Peyer's patch (tissue), 4 donors: ENCODE results near the gene SUGCT. TPM values are rescaled to one million over a fixed set of nuclear protein-coding genes. Genes with fewer than 3 reads are reported as not detected.

Experiments
- DNase-seq, 3 donors: peaks; one replicate each; pipeline ENCODE4 v3.0.0-alpha.2; 2017 to 2019
- H3K27ac ChIP-seq, 4 donors: fragments of 200-600 bp; sonication (generic); one replicate each; pipeline ENCODE4 v1.5.1; 2016 to 2019
- H3K27me3 ChIP-seq, 2 donors: fragments of 200-600 bp; sonication (generic); one replicate each; pipeline ENCODE4 v1.5.1; 2019
- H3K36me3 ChIP-seq, 3 donors: fragments of 200-600 bp; sonication (generic); one replicate each; pipeline ENCODE4 v1.5.1; 2016 to 2019
- H3K4me1 ChIP-seq, 4 donors: fragments of 200-600 bp; sonication (generic); one replicate each; pipeline ENCODE4 v1.5.1; 2016 to 2019
- H3K4me3 ChIP-seq, 4 donors: fragments of 200-600 bp; sonication (generic); 1 replicate in 3 of 4; 2 replicates in 1 of 4; pipeline ENCODE4 v1.5.1; 2016 to 2019; ENCODE audit warnings: mild to moderate bottlenecking in 1 of 4
- H3K9me3 ChIP-seq, 4 donors: fragments of 200-600 bp; sonication (generic); one replicate each; pipeline ENCODE4 v1.5.1; 2016 to 2019; ENCODE audit warnings: mild to moderate bottlenecking in 1 of 4
- POLR2A ChIP-seq, 2 donors: fragments of 450-650 bp; IDR thresholded peaks; one replicate each; pipeline ENCODE4 v1.5.1; 2017; ENCODE audit warnings: antibody characterized with exemption in 2 of 2, mild to moderate bottlenecking in 2 of 2, moderate library complexity in 2 of 2
- total RNA-seq, 4 donors: library from RNA; depleted of rRNA; stranded (reverse); fragments of >200 nt; gene quantifications; one replicate each; pipeline ENCODE4 v1.1.0, GENCODE V29; 2016
- TF ChIP-seq, protein P1 (sequence below), 6 experiments: fragments of 450-650 bp in 4 of 6; fragments of 200-600 bp in 2 of 6; sonication (generic) in 1 of 6; IDR thresholded peaks; one replicate each; pipeline ENCODE4 v1.5.1; 2017 to 2019; ENCODE audit warnings: antibody characterized with exemption in 6 of 6, mild to moderate bottlenecking in 3 of 6, moderate library complexity in 1 of 6

The SUGCT gene
- total RNA-seq, 4 donors from 2014 or later = 6.4 to 8.9 (median 8.3) TPM; not detected in 1

DNA sequence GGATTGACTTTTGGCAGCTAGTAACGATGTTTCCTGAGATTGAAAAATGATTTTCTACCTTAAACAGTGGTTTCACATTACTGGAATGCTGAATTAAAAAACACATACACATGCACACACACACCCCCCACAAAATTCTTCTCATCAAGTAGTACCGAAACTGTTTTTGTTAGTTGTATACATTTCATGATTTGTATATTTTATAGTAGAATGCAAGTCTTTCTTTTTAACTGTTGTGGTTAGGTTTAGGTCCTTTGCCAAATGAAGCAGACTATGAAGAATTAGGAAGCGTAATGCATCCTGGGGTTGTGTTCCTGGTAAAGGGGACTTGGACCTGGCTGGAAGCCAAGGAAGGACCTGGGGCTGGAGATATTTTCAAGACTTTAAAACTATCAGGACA lies 505.8 kb downstream of the SUGCT start:
- TF ChIP-seq, protein P1, sequence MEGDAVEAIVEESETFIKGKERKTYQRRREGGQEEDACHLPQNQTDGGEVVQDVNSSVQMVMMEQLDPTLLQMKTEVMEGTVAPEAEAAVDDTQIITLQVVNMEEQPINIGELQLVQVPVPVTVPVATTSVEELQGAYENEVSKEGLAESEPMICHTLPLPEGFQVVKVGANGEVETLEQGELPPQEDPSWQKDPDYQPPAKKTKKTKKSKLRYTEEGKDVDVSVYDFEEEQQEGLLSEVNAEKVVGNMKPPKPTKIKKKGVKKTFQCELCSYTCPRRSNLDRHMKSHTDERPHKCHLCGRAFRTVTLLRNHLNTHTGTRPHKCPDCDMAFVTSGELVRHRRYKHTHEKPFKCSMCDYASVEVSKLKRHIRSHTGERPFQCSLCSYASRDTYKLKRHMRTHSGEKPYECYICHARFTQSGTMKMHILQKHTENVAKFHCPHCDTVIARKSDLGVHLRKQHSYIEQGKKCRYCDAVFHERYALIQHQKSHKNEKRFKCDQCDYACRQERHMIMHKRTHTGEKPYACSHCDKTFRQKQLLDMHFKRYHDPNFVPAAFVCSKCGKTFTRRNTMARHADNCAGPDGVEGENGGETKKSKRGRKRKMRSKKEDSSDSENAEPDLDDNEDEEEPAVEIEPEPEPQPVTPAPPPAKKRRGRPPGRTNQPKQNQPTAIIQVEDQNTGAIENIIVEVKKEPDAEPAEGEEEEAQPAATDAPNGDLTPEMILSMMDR (IDR thresholded peaks at IDR 0.05) = no peak
- TF ChIP-seq POLR2A (IDR thresholded peaks at IDR 0.05) = no peak
- H3K27ac ChIP-seq = no peak overlapping the region
- no peak for DNase-seq
- no peak overlapping the region for H3K4me3 ChIP-seq
- H3K36me3 ChIP-seq = no peaks in the 10 kb centered on the region
- H3K4me1 ChIP-seq = no peaks in the 10 kb centered on the region
- no peaks in the 10 kb centered on the region for H3K27me3 ChIP-seq
- H3K9me3 ChIP-seq = no peaks in the 10 kb centered on the region

DNA sequence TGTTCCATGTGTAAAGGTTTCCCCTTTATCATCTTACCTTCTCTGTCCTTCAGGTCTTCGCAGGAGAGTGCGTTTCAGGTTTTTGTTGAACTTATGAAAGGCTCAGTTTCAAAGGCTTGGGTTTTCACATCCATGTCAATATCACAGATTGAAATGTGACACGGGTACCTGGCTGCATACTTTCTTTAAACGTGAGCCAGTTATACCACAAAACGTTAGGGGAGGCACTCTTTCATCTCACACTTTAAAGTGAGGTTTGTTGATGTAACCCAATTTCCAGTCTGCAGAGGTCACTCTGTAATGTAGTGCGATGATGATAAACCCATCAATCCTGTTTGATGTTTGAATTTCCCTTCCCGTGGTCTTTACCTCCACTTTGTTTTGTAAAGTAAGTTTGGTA lies 506.9 kb downstream of the SUGCT start:
- no peak for DNase-seq
- TF ChIP-seq, protein P1 (IDR thresholded peaks at IDR 0.05) = no peak
- TF ChIP-seq POLR2A (IDR thresholded peaks at IDR 0.05) = no peak
- no peaks in the 10 kb centered on the region for H3K9me3 ChIP-seq
- no peaks in the 10 kb centered on the region for H3K27me3 ChIP-seq
- H3K27ac ChIP-seq = no peak overlapping the region
- H3K4me1 ChIP-seq = no peaks in the 10 kb centered on the region
- H3K4me3 ChIP-seq = no peak overlapping the region
- no peaks in the 10 kb centered on the region for H3K36me3 ChIP-seq

DNA sequence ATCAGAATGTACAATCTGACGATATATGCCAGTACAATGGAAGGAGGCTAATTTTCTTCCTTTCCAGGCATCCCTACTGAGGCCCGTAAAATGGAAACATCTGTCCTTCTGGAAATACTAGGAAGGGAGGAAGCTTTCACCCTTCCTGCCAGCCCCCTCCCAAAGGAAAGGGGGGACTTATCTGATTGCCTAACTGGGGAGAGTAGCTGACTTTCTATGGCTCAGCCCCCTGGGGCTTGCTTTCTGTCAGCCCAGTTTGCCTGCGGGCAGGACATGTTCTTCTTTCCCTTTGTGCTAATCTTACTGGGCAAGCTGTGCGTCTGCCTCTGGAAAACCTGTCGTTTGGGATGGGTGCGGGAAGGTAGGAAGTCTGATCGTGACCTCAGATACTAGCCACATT lies 508.9 kb downstream of the SUGCT start:
- Histone ChIP-seq H3K4me1 (no peaks in the 10 kb centered on the region), H3K4me3 (no peak overlapping the region), H3K36me3 (no peaks in the 10 kb centered on the region), H3K9me3 (no peaks in the 10 kb centered on the region), H3K27ac (no peak overlapping the region), H3K27me3 (no peaks in the 10 kb centered on the region)
- TF ChIP-seq, protein P1 (IDR thresholded peaks at IDR 0.05) = no peak
- no peak for TF ChIP-seq POLR2A (IDR thresholded peaks at IDR 0.05)
- DNase-seq = no peak

DNA sequence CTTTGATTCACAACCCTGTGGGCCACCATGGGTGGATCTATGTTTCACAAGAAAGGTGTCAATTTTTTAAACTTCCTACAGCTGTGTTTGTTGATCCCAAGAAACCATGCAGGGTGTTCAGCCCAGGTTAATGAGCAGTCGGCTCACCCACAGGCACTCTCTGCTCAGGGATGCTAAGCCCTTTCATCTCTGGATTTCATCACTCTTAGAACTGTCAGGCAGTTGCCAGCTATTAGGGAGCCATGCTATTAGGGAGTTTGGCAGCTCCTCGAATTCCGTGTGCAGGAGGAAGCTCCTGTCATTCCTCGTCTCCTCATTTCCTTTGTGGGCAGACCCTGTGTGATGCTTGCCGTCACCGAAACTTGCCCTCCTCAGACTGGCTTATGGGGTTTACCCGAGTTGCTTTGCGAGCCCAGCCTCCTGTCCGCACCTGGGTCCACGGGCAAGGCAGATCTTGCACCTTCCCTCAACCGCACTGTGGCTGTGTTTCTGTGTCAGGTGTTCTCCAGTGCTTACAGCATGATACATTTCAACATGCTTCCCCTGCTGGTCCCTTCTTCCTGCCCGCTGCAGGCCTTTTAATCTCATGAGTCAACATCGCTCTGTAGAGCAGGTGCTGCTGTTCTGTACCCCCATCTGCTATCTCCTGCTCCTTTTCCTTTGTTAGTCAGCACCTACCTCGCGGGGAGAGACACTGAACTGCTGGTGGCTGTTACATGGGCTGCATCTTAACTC lies 509.8 kb downstream of the SUGCT start:
- Histone ChIP-seq H3K27me3 (no peaks in the 10 kb centered on the region), H3K4me1 (no peaks in the 10 kb centered on the region), H3K4me3 (no peak overlapping the region), H3K36me3 (no peaks in the 10 kb centered on the region), H3K27ac (no peak overlapping the region), H3K9me3 (no peaks in the 10 kb centered on the region)
- DNase-seq = no peak
- TF ChIP-seq, protein P1 (IDR thresholded peaks at IDR 0.05) = no peak
- no peak for TF ChIP-seq POLR2A (IDR thresholded peaks at IDR 0.05)

DNA sequence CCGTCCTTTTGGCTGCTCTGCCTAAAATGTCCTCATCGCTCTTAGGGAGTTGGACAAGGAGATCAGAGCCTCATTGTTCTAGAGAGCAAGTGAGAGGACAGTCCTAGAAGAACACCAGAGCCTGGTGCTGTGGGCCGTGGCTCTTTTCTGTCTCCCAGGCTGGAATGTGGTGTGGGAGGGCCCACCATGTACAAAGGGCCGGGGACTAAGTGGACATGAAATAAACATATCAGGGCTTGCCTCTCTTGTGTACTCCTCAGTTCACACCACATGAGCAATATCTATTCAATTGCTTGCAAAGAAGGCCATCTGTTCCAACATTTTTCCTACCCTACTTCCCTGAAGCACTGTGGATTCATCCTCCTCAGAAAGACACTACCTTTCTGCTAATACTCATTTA lies 510.4 kb downstream of the SUGCT start:
- Histone ChIP-seq H3K27ac (no peak overlapping the region), H3K36me3 (no peaks in the 10 kb centered on the region), H3K27me3 (no peaks in the 10 kb centered on the region), H3K4me1 (no peaks in the 10 kb centered on the region), H3K9me3 (no peaks in the 10 kb centered on the region), H3K4me3 (no peak overlapping the region)
- TF ChIP-seq, protein P1 (IDR thresholded peaks at IDR 0.05) = no peak
- TF ChIP-seq POLR2A (IDR thresholded peaks at IDR 0.05) = no peak
- no peak for DNase-seq
